GM12865 (cell line): ENCODE results near the gene CAB39.

ENCODE experiments used
- DNase-seq: peaks from one replicate; pipeline ENCODE4 v3.0.0; 2010; ENCODE audit warnings: low read depth
- H3K4me3 ChIP-seq: 2 replicates; pipeline ENCODE4 v1.5.1; 2011; ENCODE audit warnings: mild to moderate bottlenecking, low read depth, low read length, control low read depth
- TF ChIP-seq, protein P1 (sequence below): IDR thresholded peaks from 2 replicates; pipeline ENCODE4 v1.5.1; 2011; ENCODE audit warnings: low read length, control low read depth, low read depth, inconsistent platforms; ENCODE audit not compliant: insufficient read depth; ENCODE audit errors: missing control alignments

CAB39 gene

DNA sequence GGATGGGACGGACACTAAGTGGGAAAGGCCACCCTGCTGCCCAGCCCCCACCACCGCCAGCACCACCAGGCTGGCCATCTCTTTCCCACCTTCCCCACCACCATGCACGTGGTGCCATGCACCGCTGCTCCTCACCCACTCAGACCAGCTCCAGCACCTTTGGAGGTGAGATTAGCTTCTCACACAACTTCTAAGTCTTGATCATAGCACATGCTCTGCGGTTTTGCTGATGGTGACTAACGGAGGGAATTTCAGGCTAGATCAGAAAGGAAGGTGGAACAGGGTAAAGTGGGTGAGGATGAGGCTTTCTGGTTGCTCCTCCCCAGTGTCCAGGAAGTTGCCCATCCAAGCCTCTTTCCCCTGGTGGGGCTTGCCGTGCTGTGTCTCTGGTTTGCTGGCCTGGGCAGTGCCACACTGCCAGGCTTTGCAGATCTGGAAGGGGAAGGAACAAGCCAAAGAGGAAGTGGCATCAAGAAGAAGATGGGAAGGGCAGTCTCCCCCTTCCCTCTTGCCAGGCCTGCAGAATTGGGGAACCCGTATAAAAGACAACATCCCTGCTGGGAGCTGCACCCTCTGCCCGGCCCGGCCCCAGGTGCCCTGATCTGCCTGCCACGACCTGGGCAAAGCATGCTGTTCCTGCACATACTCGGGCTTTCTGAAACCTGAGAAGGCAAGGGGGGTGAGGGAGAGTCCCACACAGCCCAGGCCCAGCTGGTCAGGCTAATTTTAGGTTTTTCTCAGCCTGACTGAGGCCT is 44.3 kb upstream of the CAB39 start:
- TF ChIP-seq, protein P1, sequence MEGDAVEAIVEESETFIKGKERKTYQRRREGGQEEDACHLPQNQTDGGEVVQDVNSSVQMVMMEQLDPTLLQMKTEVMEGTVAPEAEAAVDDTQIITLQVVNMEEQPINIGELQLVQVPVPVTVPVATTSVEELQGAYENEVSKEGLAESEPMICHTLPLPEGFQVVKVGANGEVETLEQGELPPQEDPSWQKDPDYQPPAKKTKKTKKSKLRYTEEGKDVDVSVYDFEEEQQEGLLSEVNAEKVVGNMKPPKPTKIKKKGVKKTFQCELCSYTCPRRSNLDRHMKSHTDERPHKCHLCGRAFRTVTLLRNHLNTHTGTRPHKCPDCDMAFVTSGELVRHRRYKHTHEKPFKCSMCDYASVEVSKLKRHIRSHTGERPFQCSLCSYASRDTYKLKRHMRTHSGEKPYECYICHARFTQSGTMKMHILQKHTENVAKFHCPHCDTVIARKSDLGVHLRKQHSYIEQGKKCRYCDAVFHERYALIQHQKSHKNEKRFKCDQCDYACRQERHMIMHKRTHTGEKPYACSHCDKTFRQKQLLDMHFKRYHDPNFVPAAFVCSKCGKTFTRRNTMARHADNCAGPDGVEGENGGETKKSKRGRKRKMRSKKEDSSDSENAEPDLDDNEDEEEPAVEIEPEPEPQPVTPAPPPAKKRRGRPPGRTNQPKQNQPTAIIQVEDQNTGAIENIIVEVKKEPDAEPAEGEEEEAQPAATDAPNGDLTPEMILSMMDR: no peak
- peak; percentile 90 for DNase-seq
- H3K4me3 ChIP-seq: peak overlapping the region; percentile 37

DNA sequence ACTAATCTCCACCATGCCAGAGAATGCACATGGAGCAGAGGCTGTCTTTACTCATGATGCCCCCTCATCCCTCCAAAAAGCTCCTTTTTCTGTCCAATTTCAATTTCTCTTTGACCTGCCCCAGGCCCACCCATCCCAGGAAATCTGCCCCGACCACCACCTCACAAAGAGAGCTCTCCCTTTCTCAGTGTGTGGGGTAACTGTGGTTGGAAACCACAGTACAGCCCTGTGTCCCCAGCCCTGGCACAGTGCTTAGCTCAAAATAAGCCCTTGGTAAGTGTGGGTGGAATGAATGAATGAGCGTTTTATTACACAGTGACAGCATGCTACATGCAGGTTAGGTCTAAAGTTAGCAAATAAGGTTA is 43.7 kb upstream of the CAB39 start:
- DNase-seq: peak; percentile 66
- TF ChIP-seq, protein P1: no peak
- peak overlapping the region; percentile 37 for H3K4me3 ChIP-seq

DNA sequence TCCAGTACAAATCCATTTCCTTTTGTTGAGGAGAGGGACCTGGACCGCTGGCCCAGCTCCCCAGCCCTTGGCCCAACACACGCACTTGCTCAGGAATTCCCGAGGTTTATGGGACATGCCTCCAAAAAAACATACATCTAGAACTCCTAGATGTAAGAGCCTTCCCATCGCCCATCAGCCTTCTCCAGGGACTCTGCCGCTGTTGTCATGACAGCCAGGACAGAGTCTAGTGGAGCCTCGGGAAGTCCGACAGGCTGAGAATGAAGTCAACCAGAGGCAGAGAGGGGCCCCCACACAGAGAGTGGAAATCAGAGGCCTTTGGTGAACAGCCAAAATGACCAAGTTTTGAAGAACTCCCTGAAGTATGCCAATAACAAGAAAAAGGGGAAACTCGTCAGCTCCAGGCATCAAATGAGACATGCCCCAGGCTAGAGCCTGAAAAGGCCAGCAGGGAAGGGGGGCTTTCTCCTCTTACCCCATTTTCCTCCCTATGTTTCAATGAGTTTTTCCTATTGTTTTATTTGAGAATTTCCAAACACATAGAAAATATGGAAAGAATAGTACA is 43.2 kb upstream of the CAB39 start:
- TF ChIP-seq, protein P1: no peak
- DNase-seq: no peak
- 0 out of 2 replicates have a peak overlapping the region, but pooled peaks have one; percentile 37 for H3K4me3 ChIP-seq

DNA sequence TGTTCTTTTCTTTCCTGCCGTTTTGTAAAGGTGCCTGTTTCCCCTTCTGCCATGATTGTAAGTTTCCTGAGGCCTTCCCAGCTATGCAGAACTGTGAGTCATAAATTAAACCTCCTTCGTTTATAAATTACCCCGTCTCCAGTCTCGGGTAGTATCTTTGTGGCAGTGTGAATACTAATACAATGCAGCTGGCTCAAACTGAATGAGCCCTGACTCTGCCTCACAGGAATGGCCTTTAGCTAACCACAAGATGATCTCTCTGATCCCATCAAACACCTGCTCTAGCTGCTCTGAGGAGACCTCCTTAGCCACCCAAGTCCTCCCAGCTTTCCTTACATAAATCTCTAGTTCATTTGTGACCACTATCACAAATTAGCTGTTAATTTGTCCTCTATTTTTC is 41.5 kb upstream of the CAB39 start:
- TF ChIP-seq, protein P1: no peak
- DNase-seq: no peak
- no peak overlapping the region for H3K4me3 ChIP-seq

DNA sequence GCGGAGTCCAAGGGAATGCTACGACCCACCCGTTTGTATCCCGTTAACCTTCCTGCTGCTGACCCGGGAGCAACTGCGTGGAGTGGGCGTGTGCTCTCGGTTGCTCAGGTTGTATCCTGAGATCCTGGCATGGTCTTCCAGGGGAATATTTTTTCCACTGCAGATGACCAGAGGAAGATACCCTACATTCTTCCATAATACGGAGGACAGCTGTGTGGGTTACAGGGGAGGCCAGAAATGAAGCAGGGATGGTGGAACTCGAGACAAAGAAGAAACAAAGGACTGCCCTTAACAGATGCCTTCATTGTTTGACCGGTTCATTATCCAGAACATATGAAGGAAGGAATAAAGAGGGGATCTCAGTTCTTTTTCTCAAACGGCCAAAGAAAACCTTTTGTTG is 39.8 kb upstream of the CAB39 start:
- TF ChIP-seq, protein P1: no peak

DNA sequence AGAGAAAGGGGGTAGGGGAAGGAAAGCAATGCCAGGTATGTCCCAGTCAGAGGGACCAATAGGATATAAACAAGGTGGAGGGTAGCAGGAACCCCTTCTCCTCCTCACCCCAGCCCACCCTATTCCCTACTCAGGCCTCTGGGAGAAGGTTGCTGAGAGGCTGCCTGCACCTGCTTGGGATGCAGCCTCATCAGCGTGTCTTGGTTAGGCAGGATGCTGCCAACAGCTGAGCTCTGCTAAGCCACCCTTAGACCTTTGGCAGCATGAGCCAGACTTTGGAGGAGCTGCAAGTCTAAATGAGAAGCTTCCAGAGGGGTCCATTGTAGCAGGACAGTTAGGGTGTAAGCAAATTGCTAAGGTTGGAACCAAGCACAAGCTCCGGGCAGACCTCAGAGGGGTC is 38.2 kb upstream of the CAB39 start:
- TF ChIP-seq, protein P1: no peak
- H3K4me3 ChIP-seq: no peak overlapping the region
- no peak for DNase-seq

More for the DNA sequence above, 39.8 kb upstream of the CAB39 start:
- no peak overlapping the region for H3K4me3 ChIP-seq
- no peak for DNase-seq
